ENCODE data around the gene ELAVL3. TPM values are rescaled to one million over a fixed set of nuclear protein-coding genes. Genes with fewer than 3 reads are reported as not detected.
A peak's percentile ranks its signal among the peaks of the same experiment; 100 is the strongest.

The ELAVL3 gene
- total RNA-seq, 4 donors from 2014 or later, result not detected

- TF ChIP-seq CTCF (IDR thresholded peaks at IDR 0.05), result no peak
- ATAC-seq (ENCODE audit: low FRiP score) (no peak), DNase-seq (ENCODE audit: low spot score) (no peak)
Observed at GRCh38 chr19:11426656-11427055, 54.2 kb downstream of the ELAVL3 start.

- no peak for TF ChIP-seq CTCF (IDR thresholded peaks at IDR 0.05)
- ATAC-seq (ENCODE audit: low FRiP score), result no peak
- DNase-seq (ENCODE audit: low spot score), result no peak
Observed at GRCh38 chr19:11425719-11426457, 55.0 kb downstream of the ELAVL3 start.

GRCh38 chr19:11423791-11424181 lies 57.1 kb downstream of the ELAVL3 start:
- DNase-seq (ENCODE audit: low spot score) (no peak), ATAC-seq (ENCODE audit: low FRiP score) (no peak)
- TF ChIP-seq CTCF (IDR thresholded peaks at IDR 0.05), result no peak

GRCh38 chr19:11423164-11423790 lies 57.6 kb downstream of the ELAVL3 start:
- ATAC-seq (ENCODE audit: low FRiP score), result no peak

GRCh38 chr19:11422163-11423065 lies 58.4 kb downstream of the ELAVL3 start:
- TF ChIP-seq CTCF (IDR thresholded peaks at IDR 0.05), result no peak
- peak; percentile 41 for DNase-seq (ENCODE audit: low spot score)

More at GRCh38 chr19:11423164-11423790, 57.6 kb downstream of the ELAVL3 start:
- no peak for DNase-seq (ENCODE audit: low spot score)
- TF ChIP-seq CTCF (IDR thresholded peaks at IDR 0.05), result no peak

GRCh38 chr19:11421371-11422098 lies 59.3 kb downstream of the ELAVL3 start:
- no peak for TF ChIP-seq CTCF (IDR thresholded peaks at IDR 0.05)
- DNase-seq (ENCODE audit: low spot score) (no peak), ATAC-seq (ENCODE audit: low FRiP score) (no peak)

More at GRCh38 chr19:11422163-11423065, 58.4 kb downstream of the ELAVL3 start:
- ATAC-seq (ENCODE audit: low FRiP score), result peak; percentile 32

All from omental fat pad (tissue), 4 donors.